ENCODE results near the gene S100A2.

The S100A2 gene

GRCh38 chr1:153513023-153513422 lies 52.6 kb downstream of the S100A2 start:
- Histone ChIP-seq H3K27ac (no peak overlapping the region), H3K4me1 (peaks cover 43% of the 10 kb centered on the region), H3K36me3 (no peaks in the 10 kb centered on the region), H3K4me3 (no peak overlapping the region), H4K20me1 (no peaks in the 10 kb centered on the region), H3K4me2 (peak overlapping the region; percentile 46), H3K9ac (no peak overlapping the region), H3K27me3 (no peaks in the 10 kb centered on the region), H3K9me3 (no peaks in the 10 kb centered on the region)
- TF ChIP-seq Cebpa-rat (IDR thresholded peaks at IDR 0.05): no peak
